ENCODE measurements around the gene PLAC1.

The PLAC1 gene

GRCh38 chrX:134622813-134623185, 35.5 kb downstream of the PLAC1 start:
- peak; percentile 33 for DNase-seq (ENCODE audit: low read depth, low spot score)
- in situ Hi-C loops (cut with HindIII; ENCODE audit: low sequenced_read_pairs): no loop called here
- no peak for TF ChIP-seq CTCF (IDR thresholded peaks at IDR 0.05; ENCODE audit: low read depth, low read length)
- H3K4me3 ChIP-seq (ENCODE audit: low read depth, low read length): no peak overlapping the region

DNA sequence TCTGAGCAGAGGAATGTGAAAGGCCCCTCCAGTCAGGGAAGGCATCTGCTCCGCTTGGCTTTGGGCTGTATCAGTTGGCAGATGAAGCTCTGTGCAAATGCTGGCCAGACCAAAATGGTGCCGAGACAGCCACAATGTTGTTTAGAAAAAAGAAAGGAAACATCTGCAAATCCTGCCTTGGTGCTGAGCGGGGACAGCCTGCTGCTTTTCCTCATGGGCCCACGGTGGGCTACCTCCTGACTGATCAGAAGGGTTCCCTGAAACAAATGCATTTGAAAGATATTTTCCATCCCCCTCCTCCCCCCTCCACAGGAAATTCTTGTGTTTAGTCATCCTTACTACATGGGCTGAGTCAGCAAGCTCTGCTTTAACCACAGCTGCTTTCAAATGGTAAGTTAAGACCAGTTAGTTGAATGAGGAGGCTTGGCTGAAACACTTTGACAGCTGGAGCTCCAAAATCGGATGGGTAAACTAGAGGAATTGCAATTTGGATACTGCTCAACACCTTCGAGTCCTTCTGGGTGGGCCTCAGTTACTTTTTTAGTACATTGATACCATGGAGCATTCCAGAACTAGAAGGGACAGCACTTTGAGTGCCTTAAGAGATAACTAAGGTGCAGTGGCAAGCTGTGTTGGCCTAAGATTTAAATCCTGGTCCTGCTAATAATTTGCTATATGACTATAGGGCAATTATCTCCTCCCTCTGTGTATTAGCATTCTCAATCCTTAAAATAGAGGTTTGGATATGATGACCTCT, 36.0 kb downstream of the PLAC1 start:
- peak; percentile 89 for DNase-seq (ENCODE audit: low read depth, low spot score)
- in situ Hi-C loops (cut with HindIII; ENCODE audit: low sequenced_read_pairs): no loop called here
- TF ChIP-seq CTCF (IDR thresholded peaks at IDR 0.05; ENCODE audit: low read depth, low read length): no peak
- H3K4me3 ChIP-seq (ENCODE audit: low read depth, low read length): no peak overlapping the region

DNA sequence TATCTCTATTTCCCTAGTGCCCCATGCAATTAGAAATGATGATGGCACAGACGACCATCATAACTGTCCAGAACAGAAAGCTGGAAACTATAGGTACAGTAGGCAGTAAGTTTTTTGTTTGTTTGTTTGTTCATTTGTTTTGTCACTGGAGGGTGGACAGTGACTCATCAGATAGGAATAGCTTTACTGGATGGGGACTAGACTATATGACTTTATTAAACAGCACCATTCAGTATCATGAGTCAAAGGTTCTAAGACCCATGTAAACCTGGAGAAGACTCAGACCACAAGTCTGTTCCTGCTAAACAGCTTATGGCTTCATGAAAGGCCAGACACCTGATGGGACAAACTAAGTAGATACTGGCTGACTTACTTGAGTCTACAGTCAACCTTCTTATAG, 38.4 kb downstream of the PLAC1 start:
- in situ Hi-C loops (cut with HindIII; ENCODE audit: low sequenced_read_pairs): no loop called here
- no peak overlapping the region for H3K4me3 ChIP-seq (ENCODE audit: low read depth, low read length)
- TF ChIP-seq CTCF (IDR thresholded peaks at IDR 0.05; ENCODE audit: low read depth, low read length): no peak
- DNase-seq (ENCODE audit: low read depth, low spot score): no peak

- no peak for DNase-seq (ENCODE audit: low read depth, low spot score)
- TF ChIP-seq CTCF (IDR thresholded peaks at IDR 0.05; ENCODE audit: low read depth, low read length): no peak
- in situ Hi-C loops (cut with HindIII; ENCODE audit: low sequenced_read_pairs): no loop called here
- H3K4me3 ChIP-seq (ENCODE audit: low read depth, low read length): no peak overlapping the region
Measured at GRCh38 chrX:134613396-134613795, 44.9 kb downstream of the PLAC1 start.

DNA sequence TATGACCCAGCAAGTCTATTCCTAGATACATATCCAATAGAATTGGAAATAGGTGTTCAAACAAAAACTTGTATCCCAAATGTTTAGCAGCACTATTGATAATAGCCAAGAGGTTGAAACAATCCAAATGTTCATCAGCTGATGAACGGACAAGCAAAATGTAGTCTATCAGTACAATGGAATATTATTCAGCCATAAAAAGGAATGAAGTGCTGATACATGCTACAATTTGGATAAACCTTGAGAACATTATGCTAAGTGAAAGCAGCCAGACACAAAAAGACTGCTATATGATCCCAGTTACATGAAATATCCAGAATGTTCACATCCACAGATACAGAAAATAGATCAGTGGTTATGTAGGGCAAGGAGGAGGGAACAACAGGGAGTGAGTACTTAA, 50.1 kb downstream of the PLAC1 start:
- no peak for DNase-seq (ENCODE audit: low read depth, low spot score)
- TF ChIP-seq CTCF (IDR thresholded peaks at IDR 0.05; ENCODE audit: low read depth, low read length): no peak
- no peak overlapping the region for H3K4me3 ChIP-seq (ENCODE audit: low read depth, low read length)
- in situ Hi-C loops (cut with HindIII; ENCODE audit: low sequenced_read_pairs): no loop called here

DNA sequence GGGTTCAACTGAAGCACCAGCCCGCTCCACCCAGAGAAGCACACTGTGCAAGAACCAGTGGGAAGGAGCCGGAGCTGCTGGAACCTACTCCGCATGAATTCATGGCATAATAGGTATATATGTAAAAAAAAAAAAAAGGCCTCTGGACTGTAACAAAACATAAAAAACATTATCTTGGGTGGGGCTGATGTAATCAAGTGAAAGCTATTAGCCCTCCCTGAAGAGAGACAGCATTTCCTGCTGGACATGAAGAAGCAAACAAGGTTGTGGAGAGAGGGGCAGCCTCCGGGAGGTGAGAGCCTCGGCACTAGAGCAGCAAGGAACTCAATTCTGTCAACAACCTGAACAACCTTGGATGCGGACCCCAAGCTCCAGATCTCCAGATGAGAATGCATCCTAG, 50.7 kb downstream of the PLAC1 start:
- in situ Hi-C loops (cut with HindIII; ENCODE audit: low sequenced_read_pairs): no loop called here
- H3K4me3 ChIP-seq (ENCODE audit: low read depth, low read length): no peak overlapping the region
- TF ChIP-seq CTCF (IDR thresholded peaks at IDR 0.05; ENCODE audit: low read depth, low read length): no peak
- DNase-seq (ENCODE audit: low read depth, low spot score): no peak
